Measurements from ENCODE around the gene CNTFR.

GRCh38 chr9:34588671-34589635 lies 571 bp downstream of the CNTFR start:
- TF ChIP-seq POLR2A (IDR thresholded peaks at IDR 0.05) (no peak), CTCF (IDR thresholded peaks at IDR 0.05 in 4 of 5, conservative IDR thresholded peaks at IDR 0.05 in 1 of 5) (no peak)
